GM23248 (cell line): Measurements from ENCODE around the gene TMEM248. TPM values are rescaled to one million over a fixed set of nuclear protein-coding genes. Genes with fewer than 3 reads are reported as not detected.
"Not testable (repeated sequence)": the region's sequence is repeated elsewhere in the genome, so short reads cannot be mapped to it uniquely, and the experiment has no call there.

Source experiments
- DNase-seq: peaks from one replicate; pipeline ENCODE4 v3.0.0-alpha.2; 2015
- H2AFZ ChIP-seq: fragments of 200-600 bp; sonication (generic); 2 replicates; pipeline ENCODE4 v1.6.1; 2016; ENCODE audit warnings: antibody characterized with exemption
- H3F3A ChIP-seq: fragments of 200-600 bp; sonication (generic); 2 replicates; pipeline ENCODE4 v1.6.1; 2016; ENCODE audit warnings: mild to moderate bottlenecking, antibody characterized with exemption, mixed run types; ENCODE audit not compliant: insufficient read depth
- H3K27ac ChIP-seq: fragments of 200-600 bp; sonication (generic); 2 replicates; pipeline ENCODE4 v1.5.1; 2016; ENCODE audit warnings: mild to moderate bottlenecking
- H3K27me3 ChIP-seq: fragments of 200-600 bp; sonication (generic); replicated peaks from 2 replicates; pipeline ENCODE4 v1.6.1; 2016; ENCODE audit warnings: mild to moderate bottlenecking; ENCODE audit not compliant: insufficient read depth
- H3K36me3 ChIP-seq: fragments of 200-600 bp; sonication (generic); 2 replicates; pipeline ENCODE4 v1.6.1; 2016; ENCODE audit warnings: low read depth, mild to moderate bottlenecking
- H3K4me1 ChIP-seq: fragments of 200-600 bp; sonication (generic); 2 replicates; pipeline ENCODE4 v1.6.1; 2016; ENCODE audit warnings: mild to moderate bottlenecking; ENCODE audit not compliant: insufficient read depth
- H3K4me2 ChIP-seq: fragments of 200-600 bp; sonication (generic); one replicate; pipeline ENCODE4 v1.6.1; 2016; ENCODE audit warnings: mild to moderate bottlenecking; ENCODE audit not compliant: unreplicated experiment
- H3K4me3 ChIP-seq: fragments of 200-600 bp; sonication (generic); 2 replicates; pipeline ENCODE4 v1.5.1; 2016; ENCODE audit warnings: mild to moderate bottlenecking
- H3K79me2 ChIP-seq: fragments of 200-600 bp; sonication (generic); 2 replicates; pipeline ENCODE4 v1.6.1; 2016; ENCODE audit warnings: mild to moderate bottlenecking; ENCODE audit not compliant: insufficient read depth
- H3K9ac ChIP-seq: fragments of 200-600 bp; sonication (generic); 2 replicates; pipeline ENCODE4 v1.6.1; 2016; ENCODE audit warnings: mild to moderate bottlenecking
- H3K9me2 ChIP-seq: fragments of 200-600 bp; sonication (generic); 2 replicates; pipeline ENCODE4 v1.6.1; 2016; ENCODE audit warnings: mixed run types, mild to moderate bottlenecking, moderate library complexity; ENCODE audit not compliant: insufficient read depth
- H3K9me3 ChIP-seq: fragments of 200-600 bp; sonication (generic); one replicate; pipeline ENCODE4 v1.6.1; 2017; ENCODE audit warnings: low read depth
- H4K20me1 ChIP-seq: fragments of 200-600 bp; sonication (generic); 2 replicates; pipeline ENCODE4 v1.6.0; 2016; ENCODE audit not compliant: insufficient read depth
- EZH2 ChIP-seq: fragments of 200-600 bp; sonication (generic); IDR thresholded peaks from 2 replicates; pipeline ENCODE4 v1.6.1; 2018; ENCODE audit warnings: antibody characterized with exemption, mild to moderate bottlenecking; ENCODE audit not compliant: insufficient read depth, poor library complexity, severe bottlenecking
- EZH2phosphoT487 ChIP-seq: fragments of 200-600 bp; sonication (generic); IDR thresholded peaks from 2 replicates; pipeline ENCODE4 v1.6.1; 2018; ENCODE audit warnings: antibody characterized with exemption, moderate library complexity, mild to moderate bottlenecking, low read depth; ENCODE audit not compliant: insufficient read depth
- WGBS, 2 experiments: methylation state at CpG; one replicate each; pipeline ENCODE4 v1.1.6; 2015 to 2017; ENCODE audit warnings: low lambda C conversion rate in 2 of 2, low coverage in 1 of 2; ENCODE audit errors: missing lambda C conversion rate in 2 of 2; 5-methylcytosine and 5-hydroxymethylcytosine counted together
- in situ Hi-C: fragments of 300-500 bp; cut with MboI; formaldehyde crosslinking; loops from 2 replicates; pipeline ENCODE4 v1.15.0; 2020
- polyA plus RNA-seq: library from polyadenylated mRNA; unstranded; fragments of >200 nt; fragmentation: Nextera tagmentation; extraction: Ambion mirVana; gene quantifications from 2 replicates; pipeline ENCODE4 v1.2.1, GENCODE V29; 2016
- total RNA-seq: library from RNA; depleted of rRNA; stranded (reverse); fragments of >200 nt; shearing (Covaris generic); gene quantifications from 2 replicates; pipeline ENCODE4 v1.2.3, GENCODE V29; 2014

TMEM248 gene
- total and polyA plus RNA-seq, 2 experiments from 2014 or later, result 98.0 to 113 TPM

DNA sequence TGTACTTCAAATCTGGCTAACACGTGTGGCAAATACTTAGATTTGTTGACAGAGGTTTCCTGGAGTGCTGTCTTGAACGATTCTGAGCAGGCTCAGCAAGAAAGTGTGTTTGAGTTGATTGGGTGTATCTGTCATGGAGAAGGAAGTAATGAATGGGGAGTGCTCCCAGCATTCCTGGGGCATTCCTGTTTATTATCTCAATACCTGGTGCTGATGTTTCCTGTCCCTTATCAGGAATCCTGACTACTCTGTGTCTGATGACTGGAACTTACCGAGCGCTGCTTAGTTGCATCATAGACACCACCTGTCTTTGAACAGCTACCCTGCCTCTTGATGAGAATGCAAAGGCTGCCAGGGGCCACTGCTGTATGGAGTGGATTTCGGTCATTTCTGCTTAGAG is 41.0 kb upstream of the TMEM248 start:
- WGBS, 2 experiments, result 61 to 67% methylated on average over 5 of the region's 5 CpGs
- DNase-seq, result no peak

DNA sequence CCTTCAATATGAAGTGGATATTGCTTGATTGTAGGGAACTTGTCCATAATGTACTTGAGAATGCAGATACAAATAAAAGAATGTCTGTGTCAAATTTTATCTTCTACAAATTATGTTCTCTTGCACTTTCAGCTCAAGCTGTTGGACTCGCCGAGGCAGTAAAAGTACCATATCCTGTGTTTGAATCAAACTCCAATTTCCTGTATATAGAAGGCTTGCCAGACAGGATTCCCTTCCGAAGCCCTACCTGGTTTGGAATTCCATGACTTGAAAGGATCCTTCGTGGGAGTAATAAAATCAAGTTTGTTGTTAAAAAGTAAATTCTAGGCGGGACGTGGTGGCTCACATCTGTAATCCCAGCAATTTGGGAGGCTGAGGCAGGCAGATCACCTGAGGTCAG is 40.4 kb upstream of the TMEM248 start:
- H3F3A ChIP-seq, H3K9me2 ChIP-seq, H4K20me1 ChIP-seq, H3K27me3 ChIP-seq, DNase-seq, in situ Hi-C loops, H3K27ac ChIP-seq, H3K36me3 ChIP-seq, H3K9ac ChIP-seq, H3K4me3 ChIP-seq, H2AFZ ChIP-seq, H3K9me3 ChIP-seq, H3K79me2 ChIP-seq, H3K4me2 ChIP-seq: not testable (repeated sequence)
- WGBS, 2 experiments, result 76 to 85% methylated on average over 6 of the region's 6 CpGs
- H3K4me1 ChIP-seq, result peaks cover 18% of the 10 kb centered on the region; the same call in 1 of the 2 replicates

More for the DNA sequence above, 41.0 kb upstream of the TMEM248 start:
- H3K4me1 ChIP-seq, result peaks cover 17% of the 10 kb centered on the region; the same call in 1 of the 2 replicates
- no peaks in the 10 kb centered on the region for H3K27me3 ChIP-seq
- peaks cover 6% of the 10 kb centered on the region; the same call in 1 of the 2 replicates for H3F3A ChIP-seq
- no peak overlapping the region for H2AFZ ChIP-seq
- no peaks in the 10 kb centered on the region for H3K79me2 ChIP-seq
- no peaks in the 10 kb centered on the region for H3K9me3 ChIP-seq
- H3K9me2 ChIP-seq, result no peaks in the 10 kb centered on the region
- TF ChIP-seq EZH2phosphoT487 (no peak), EZH2 (no peak)
- no peak overlapping the region for H3K4me3 ChIP-seq
- no peak overlapping the region for H3K4me2 ChIP-seq
- H3K27ac ChIP-seq, result no peak overlapping the region
- no peaks in the 10 kb centered on the region for H4K20me1 ChIP-seq
- in situ Hi-C loops, result no loop called here
- H3K9ac ChIP-seq, result no peak overlapping the region
- H3K36me3 ChIP-seq, result no peaks in the 10 kb centered on the region

DNA sequence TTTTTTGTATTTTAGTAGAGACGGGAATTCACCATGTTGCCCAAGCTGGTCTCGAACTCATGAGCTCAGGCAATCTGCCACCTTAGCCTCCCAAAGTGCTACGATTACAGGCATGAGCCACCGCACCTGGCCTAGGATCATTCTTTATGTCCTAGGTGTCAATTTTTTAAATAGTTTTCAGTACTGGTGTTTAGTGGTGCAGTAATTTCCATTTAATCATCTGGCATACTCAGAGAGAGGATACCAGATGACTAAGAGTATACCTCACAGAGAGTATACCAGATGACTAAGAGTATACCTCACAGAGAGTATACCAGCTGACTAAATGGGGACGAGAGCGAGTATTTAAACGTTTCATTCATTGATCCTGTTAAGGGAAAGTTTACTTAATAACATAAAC is 37.3 kb upstream of the TMEM248 start:
- TF ChIP-seq EZH2phosphoT487, result no peak
- TF ChIP-seq EZH2, result no peak
- Histone ChIP-seq H3K36me3 (no peaks in the 10 kb centered on the region), H3K9me3 (no peaks in the 10 kb centered on the region), H3K4me3 (no peak overlapping the region), H3K9ac (no peak overlapping the region), H2AFZ (no peak overlapping the region), H3K27ac (no peak overlapping the region), H3K79me2 (no peaks in the 10 kb centered on the region), H3K4me1 (0 out of 2 replicates have a peak, but pooled peaks cover 11% of the 10 kb centered on the region), H3K9me2 (no peaks in the 10 kb centered on the region), H3F3A (peaks cover 10% of the 10 kb centered on the region; the same call in 1 of the 2 replicates), H3K27me3 (no peaks in the 10 kb centered on the region), H4K20me1 (no peaks in the 10 kb centered on the region), H3K4me2 (no peak overlapping the region)
- peak; percentile 56 for DNase-seq
- in situ Hi-C loops, result no loop called here
- 68 to 70% methylated on average over 7 of the region's 7 CpGs for WGBS, 2 experiments

DNA sequence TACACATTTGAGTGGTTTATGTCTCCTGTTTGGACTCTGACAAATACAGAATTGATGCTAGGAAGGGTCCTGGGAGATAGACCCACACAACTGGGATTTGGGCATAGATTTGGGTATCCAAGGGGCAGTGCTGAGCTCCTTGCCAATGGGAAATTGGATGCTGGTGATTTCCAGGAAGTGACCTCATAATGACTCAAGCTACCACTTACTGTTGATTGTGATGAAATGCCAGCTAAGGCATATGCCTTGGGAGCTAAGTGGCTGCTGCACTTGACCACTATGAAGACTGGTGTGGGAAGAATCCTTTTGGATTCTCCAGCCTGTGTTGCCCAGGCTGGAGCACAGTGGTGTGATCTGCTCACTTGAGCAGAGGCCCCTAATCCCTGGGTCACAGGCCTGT is 36.5 kb upstream of the TMEM248 start:
- H3K4me2 ChIP-seq, H3K27ac ChIP-seq, H3K9me3 ChIP-seq, H2AFZ ChIP-seq, H3K36me3 ChIP-seq, H3K4me3 ChIP-seq, H3K79me2 ChIP-seq, H3K27me3 ChIP-seq, H3K9me2 ChIP-seq, H3K9ac ChIP-seq, H4K20me1 ChIP-seq, H3F3A ChIP-seq, in situ Hi-C loops: not testable (repeated sequence)
- H3K4me1 ChIP-seq, result 0 out of 2 replicates have a peak, but pooled peaks cover 11% of the 10 kb centered on the region
- DNase-seq, result peak; percentile 56

DNA sequence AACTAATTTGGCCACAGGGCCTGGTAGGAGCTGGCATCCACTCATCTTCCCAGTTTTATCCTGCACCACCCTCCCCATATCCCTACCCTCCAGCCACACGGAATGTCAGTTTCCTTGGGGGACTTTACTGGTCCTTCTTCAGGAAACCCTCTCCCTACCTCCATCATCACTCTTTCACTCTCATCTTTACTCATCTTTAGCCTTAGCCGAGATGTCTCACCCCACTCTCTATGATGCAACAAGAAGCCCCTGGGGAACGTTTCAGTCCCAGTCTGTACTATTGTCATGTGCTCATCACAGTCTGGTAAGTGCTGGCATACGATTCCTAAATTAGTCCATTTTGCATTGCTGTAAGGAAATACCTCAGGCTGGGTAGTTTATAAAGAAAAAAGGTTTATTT is 34.9 kb upstream of the TMEM248 start:
- Histone ChIP-seq H3K79me2 (no peaks in the 10 kb centered on the region), H2AFZ (no peak overlapping the region), H3K27ac (no peak overlapping the region), H4K20me1 (no peaks in the 10 kb centered on the region), H3K27me3 (no peaks in the 10 kb centered on the region), H3K4me3 (no peak overlapping the region), H3K9me3 (no peaks in the 10 kb centered on the region), H3K4me1 (0 out of 2 replicates have a peak, but pooled peaks cover 11% of the 10 kb centered on the region), H3K4me2 (no peak overlapping the region), H3K9ac (no peak overlapping the region), H3F3A (peaks cover 10% of the 10 kb centered on the region; the same call in 1 of the 2 replicates), H3K36me3 (no peaks in the 10 kb centered on the region), H3K9me2 (no peaks in the 10 kb centered on the region)
- DNase-seq, result peak; percentile 22
- in situ Hi-C loops, result no loop called here
- 35 to 37% methylated on average over 4 of the region's 4 CpGs for WGBS, 2 experiments
- no peak for TF ChIP-seq EZH2
- TF ChIP-seq EZH2phosphoT487, result no peak

DNA sequence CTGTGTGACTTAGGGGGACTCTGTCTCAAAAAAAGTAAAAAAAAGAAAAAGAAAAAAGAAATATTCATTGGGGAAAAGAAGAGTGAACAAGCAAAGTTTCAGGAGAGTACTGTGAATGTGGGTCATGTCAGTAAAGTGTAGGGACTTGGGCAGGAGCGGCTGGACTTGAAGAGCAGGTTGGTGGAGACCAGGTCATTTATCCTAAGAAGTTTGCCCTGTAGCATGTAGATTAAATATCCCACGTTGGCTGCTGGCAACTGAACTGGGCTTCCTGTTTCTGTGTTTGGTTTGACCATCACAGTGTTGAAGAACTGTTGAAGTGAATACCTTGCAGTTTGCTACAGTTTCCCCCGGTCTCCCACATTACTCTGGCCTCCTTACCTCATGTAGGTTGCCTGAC is 32.8 kb upstream of the TMEM248 start:
- H3K9me2 ChIP-seq, H3K27ac ChIP-seq, H3K9ac ChIP-seq, H3K36me3 ChIP-seq, H3K27me3 ChIP-seq, H3K9me3 ChIP-seq, H3F3A ChIP-seq, H3K4me2 ChIP-seq, H2AFZ ChIP-seq, DNase-seq, H3K79me2 ChIP-seq, H3K4me3 ChIP-seq, in situ Hi-C loops, H4K20me1 ChIP-seq: not testable (repeated sequence)
- H3K4me1 ChIP-seq, result 0 out of 2 replicates have a peak, but pooled peaks cover 11% of the 10 kb centered on the region
- 75 to 78% methylated on average over 3 of the region's 3 CpGs for WGBS, 2 experiments
